Measurements from ENCODE around the gene MMP2. TPM values are rescaled to one million over a fixed set of nuclear protein-coding genes. Genes with fewer than 3 reads are reported as not detected.
A peak's percentile ranks its signal among the peaks of the same experiment; 100 is the strongest.

MMP2 gene
- total and polyA plus RNA-seq, 12 donors = 16.6 to 248 (median 89.9) TPM

DNA sequence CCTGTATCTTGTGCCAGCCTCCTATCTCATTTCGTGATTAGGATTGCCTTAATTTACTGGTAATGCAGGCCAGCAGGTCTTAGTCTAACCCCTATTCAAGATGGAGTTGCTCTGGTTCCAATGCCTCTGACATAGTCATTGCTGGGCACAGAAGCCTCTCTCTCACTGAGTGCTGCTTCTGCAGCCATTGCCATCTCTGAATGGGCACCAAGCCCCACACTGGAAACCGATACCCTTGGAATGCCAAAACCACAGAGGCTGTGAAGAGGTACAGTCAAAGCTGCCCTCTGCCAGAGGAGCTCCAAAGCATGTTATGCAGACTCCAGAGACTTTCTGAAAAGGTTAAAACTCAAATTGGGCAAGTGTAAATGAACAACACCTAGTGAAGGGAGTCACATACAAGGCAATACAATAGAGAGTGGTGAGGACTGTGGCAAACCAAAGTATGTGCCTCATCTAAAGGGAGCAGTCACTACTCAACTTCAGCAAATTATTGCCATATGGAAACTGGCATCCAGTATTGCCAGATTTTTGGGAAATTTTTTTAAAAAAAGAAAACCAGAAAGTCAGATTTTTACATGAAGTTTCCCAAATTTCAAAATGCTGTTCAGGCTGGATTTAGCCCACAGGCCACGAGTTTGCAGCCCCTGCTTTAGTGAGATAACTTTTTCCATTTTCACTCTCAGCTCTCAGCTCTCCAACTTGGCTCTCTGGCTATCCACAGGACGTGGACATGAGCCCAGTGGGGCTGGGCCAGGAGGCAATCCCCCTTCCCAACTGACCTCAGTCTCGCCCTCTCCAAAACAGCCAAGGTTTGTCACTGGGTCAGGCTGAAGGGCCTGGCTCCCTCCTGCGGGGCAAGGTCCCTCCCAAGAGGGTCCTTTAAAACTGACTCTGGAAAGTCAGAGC lies 2.1 kb upstream of the MMP2 start:
- H3K4me3 ChIP-seq = no peak overlapping the region
- H3K27me3 ChIP-seq = no peaks in the 10 kb centered on the region
- WGBS, 4 donors = 57 to 74% (median 65%) methylated on average over 4 to 6 of the region's 6 CpGs
- no peaks in the 10 kb centered on the region for H3K9me3 ChIP-seq (replicated peaks in 1 of 3)
- peak overlapping the region in 2 of 5 donors; percentile 30 to 94 for H3K27ac ChIP-seq
- no peaks in the 10 kb centered on the region for H3K36me3 ChIP-seq (replicated peaks in 1 of 2)
- intact Hi-C loops (cut with DNase I) = no loop called here
- TF ChIP-seq, protein P1, sequence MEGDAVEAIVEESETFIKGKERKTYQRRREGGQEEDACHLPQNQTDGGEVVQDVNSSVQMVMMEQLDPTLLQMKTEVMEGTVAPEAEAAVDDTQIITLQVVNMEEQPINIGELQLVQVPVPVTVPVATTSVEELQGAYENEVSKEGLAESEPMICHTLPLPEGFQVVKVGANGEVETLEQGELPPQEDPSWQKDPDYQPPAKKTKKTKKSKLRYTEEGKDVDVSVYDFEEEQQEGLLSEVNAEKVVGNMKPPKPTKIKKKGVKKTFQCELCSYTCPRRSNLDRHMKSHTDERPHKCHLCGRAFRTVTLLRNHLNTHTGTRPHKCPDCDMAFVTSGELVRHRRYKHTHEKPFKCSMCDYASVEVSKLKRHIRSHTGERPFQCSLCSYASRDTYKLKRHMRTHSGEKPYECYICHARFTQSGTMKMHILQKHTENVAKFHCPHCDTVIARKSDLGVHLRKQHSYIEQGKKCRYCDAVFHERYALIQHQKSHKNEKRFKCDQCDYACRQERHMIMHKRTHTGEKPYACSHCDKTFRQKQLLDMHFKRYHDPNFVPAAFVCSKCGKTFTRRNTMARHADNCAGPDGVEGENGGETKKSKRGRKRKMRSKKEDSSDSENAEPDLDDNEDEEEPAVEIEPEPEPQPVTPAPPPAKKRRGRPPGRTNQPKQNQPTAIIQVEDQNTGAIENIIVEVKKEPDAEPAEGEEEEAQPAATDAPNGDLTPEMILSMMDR (IDR thresholded peaks at IDR 0.05) = no peak
- TF ChIP-seq POLR2A (IDR thresholded peaks at IDR 0.05) = no peak
- DNase-seq = no peak
- H3K4me1 ChIP-seq (replicated peaks in 1 of 2) = peaks cover 10 to 20% of the 10 kb centered on the region in 2 donors

DNA sequence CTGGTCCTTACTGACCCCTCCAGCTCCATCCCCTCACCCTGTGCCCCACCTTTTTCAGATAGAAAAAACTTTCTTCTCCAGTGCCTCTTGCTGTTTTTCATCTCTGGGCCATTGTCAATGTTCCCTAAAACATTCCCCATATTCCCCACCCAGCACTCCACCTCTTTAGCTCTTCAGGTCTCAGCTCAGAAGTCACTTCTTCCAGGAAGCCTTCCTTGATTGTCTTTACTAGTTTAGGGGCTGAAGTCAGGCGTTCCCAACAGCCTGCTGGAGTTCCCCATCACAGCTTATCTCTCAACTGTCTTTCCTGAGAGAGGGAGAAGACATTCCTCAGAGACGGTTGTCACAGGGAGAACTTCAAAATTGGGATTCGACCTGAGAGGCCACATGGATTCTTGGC lies 1.3 kb upstream of the MMP2 start:
- intact Hi-C loops (cut with DNase I) = no loop called here
- H3K27ac ChIP-seq = peak overlapping the region in 2 of 5 donors; percentile 17 to 94
- H3K4me3 ChIP-seq = no peak overlapping the region
- TF ChIP-seq, protein P1 (IDR thresholded peaks at IDR 0.05) = no peak
- TF ChIP-seq POLR2A (IDR thresholded peaks at IDR 0.05) = no peak
- DNase-seq = no peak
- H3K27me3 ChIP-seq = no peaks in the 10 kb centered on the region
- no peaks in the 10 kb centered on the region for H3K36me3 ChIP-seq (replicated peaks in 1 of 2)
- H3K4me1 ChIP-seq (replicated peaks in 1 of 2) = peaks cover 10 to 27% of the 10 kb centered on the region in 2 donors
- H3K9me3 ChIP-seq (replicated peaks in 1 of 3) = no peaks in the 10 kb centered on the region
- whole genome bisulfite sequencing, 4 donors = 70 to 85% (median 77%) methylated on average over 3 of the region's 3 CpGs

DNA sequence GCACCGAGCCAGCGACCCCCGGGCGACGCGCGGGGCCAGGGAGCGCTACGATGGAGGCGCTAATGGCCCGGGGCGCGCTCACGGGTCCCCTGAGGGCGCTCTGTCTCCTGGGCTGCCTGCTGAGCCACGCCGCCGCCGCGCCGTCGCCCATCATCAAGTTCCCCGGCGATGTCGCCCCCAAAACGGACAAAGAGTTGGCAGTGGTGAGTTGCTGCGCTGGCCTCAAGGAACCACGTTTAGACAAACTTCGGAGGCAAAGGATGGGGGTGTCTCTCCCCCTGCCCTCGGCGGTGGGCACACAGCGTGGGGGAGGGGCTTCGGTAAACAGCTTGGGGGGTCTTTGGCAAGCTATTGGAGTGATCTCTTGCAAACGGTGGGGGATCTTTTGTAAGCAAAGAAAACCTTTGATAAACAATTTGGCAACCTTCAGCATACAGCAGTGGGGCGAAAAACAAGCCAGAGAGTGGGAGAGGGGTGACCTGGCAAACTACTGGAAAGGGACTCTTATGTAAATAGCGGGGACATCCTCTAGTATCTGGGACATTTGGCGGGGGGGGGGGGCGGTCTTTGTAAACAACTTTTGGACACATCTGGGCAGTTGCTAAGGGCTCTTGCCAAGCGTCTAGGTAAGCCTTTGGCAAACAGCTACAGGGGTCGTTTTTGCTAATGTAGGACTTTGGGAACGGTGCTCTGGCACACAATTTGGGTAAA lies 587 bp downstream of the MMP2 start:
- TF ChIP-seq POLR2A (IDR thresholded peaks at IDR 0.05) = no peak
- TF ChIP-seq, protein P1 (IDR thresholded peaks at IDR 0.05) = no peak
- Histone ChIP-seq H3K27ac (peak overlapping the region in 3 of 5 donors; percentile 69 to 94 (median 75)), H3K36me3 (replicated peaks in 1 of 2) (peaks cover 0 to 11% of the 10 kb centered on the region in 2 donors), H3K4me3 (peak overlapping the region in 3 of 4 donors; percentile 29 to 80 (median 51)), H3K27me3 (no peaks in the 10 kb centered on the region), H3K4me1 (replicated peaks in 1 of 2) (peaks cover 10 to 27% of the 10 kb centered on the region in 2 donors), H3K9me3 (replicated peaks in 1 of 3) (no peaks in the 10 kb centered on the region)
- intact Hi-C loops (cut with DNase I) = no loop called here
- WGBS, 4 donors = 1 to 6% (median 2%) methylated on average over 11 to 41 of the region's 41 CpGs
- DNase-seq = no peak

DNA sequence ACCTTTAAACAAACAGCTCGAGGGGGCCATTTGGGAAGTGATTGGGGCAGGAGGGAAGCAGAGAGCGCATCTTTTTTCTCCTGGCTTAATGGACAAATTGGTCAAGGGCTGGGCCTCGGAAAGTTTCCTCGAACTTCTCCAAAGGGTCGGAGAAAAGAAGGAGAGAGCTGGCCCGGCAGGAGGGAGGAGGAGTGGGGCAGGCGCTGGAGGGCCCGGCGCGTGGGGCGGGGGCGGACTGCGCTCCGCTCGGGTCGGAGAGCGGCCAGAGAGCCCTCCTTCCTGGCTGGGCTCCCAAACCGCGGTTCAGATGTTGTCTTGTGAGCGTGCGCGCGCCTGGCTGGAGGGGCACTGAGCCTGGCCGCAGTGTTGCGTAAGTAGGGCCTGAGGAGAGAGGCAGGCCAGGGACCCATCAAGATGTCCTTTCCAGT lies 1.2 kb downstream of the MMP2 start:
- H3K36me3 ChIP-seq (replicated peaks in 1 of 2) = peaks cover 0 to 11% of the 10 kb centered on the region in 2 donors
- H3K27ac ChIP-seq = peak overlapping the region in 2 of 5 donors; percentile 75 to 94
- peak; percentile 62 to 84 (median 67) for DNase-seq
- no peaks in the 10 kb centered on the region for H3K27me3 ChIP-seq
- peak in 1 of 2 donors; percentile 16 for TF ChIP-seq POLR2A (IDR thresholded peaks at IDR 0.05)
- TF ChIP-seq, protein P1 (IDR thresholded peaks at IDR 0.05) = no peak
- H3K9me3 ChIP-seq (replicated peaks in 1 of 3) = no peaks in the 10 kb centered on the region
- intact Hi-C loops (cut with DNase I) = no loop called here
- H3K4me1 ChIP-seq (replicated peaks in 1 of 2) = peaks cover 10 to 27% of the 10 kb centered on the region in 2 donors
- WGBS, 4 donors = 1 to 3% (median 3%) methylated on average over 15 to 25 of the region's 25 CpGs
- peak overlapping the region in 2 of 4 donors; percentile 51 to 80 for H3K4me3 ChIP-seq
